HG02973 (cell line): ENCODE data around the gene GALNTL6.

ENCODE experiments used
- ATAC-seq: cut with Tn5 transposase; IDR thresholded peaks from one replicate; pipeline ENCODE4 v1.9.1; 2021; ENCODE audit warnings: moderate library complexity; ENCODE audit not compliant: unreplicated experiment

Gene GALNTL6

GRCh38 chr4:171876636-171877035, 63.4 kb downstream of the GALNTL6 start:
- ATAC-seq: no peak

- ATAC-seq: no peak
These were observed 66.9 kb downstream of the GALNTL6 start for GRCh38 chr4:171880136-171880535.

- no peak for ATAC-seq
These were observed 76.5 kb downstream of the GALNTL6 start for GRCh38 chr4:171889681-171890080.

- peak; percentile 91 for ATAC-seq
These were observed 77.8 kb downstream of the GALNTL6 start for GRCh38 chr4:171891038-171891437.

GRCh38 chr4:171896426-171896825, 83.2 kb downstream of the GALNTL6 start:
- ATAC-seq: no peak

- ATAC-seq: no peak
These were observed 106.1 kb downstream of the GALNTL6 start for GRCh38 chr4:171919314-171919713.

GRCh38 chr4:171920901-171921300, 107.7 kb downstream of the GALNTL6 start:
- ATAC-seq: no peak

- no peak for ATAC-seq
These were observed 111.7 kb downstream of the GALNTL6 start for GRCh38 chr4:171924746-171925376.

- no peak for ATAC-seq
These were observed 115.1 kb downstream of the GALNTL6 start for GRCh38 chr4:171928336-171928735.

- no peak for ATAC-seq
These were observed 116.3 kb downstream of the GALNTL6 start for GRCh38 chr4:171929477-171929876.

- ATAC-seq: no peak
These were observed 116.7 kb downstream of the GALNTL6 start for GRCh38 chr4:171929907-171930306.

- ATAC-seq: no peak
These were observed 119.0 kb downstream of the GALNTL6 start for GRCh38 chr4:171932238-171932637.

- no peak for ATAC-seq
These were observed 127.5 kb downstream of the GALNTL6 start for GRCh38 chr4:171940656-171941055.

- ATAC-seq: no peak
These were observed 134.2 kb downstream of the GALNTL6 start for GRCh38 chr4:171947400-171947799.

GRCh38 chr4:171948038-171948437, 134.8 kb downstream of the GALNTL6 start:
- no peak for ATAC-seq

GRCh38 chr4:171954650-171955049, 141.4 kb downstream of the GALNTL6 start:
- no peak for ATAC-seq

- ATAC-seq: no peak
These were observed 143.5 kb downstream of the GALNTL6 start for GRCh38 chr4:171956678-171957077.

GRCh38 chr4:171962110-171962509, 148.9 kb downstream of the GALNTL6 start:
- ATAC-seq: no peak

- ATAC-seq: no peak
These were observed 153.2 kb downstream of the GALNTL6 start for GRCh38 chr4:171966356-171966755.

GRCh38 chr4:171978216-171978615, 165.0 kb downstream of the GALNTL6 start:
- ATAC-seq: no peak

- ATAC-seq: no peak
These were observed 166.3 kb downstream of the GALNTL6 start for GRCh38 chr4:171979461-171979860.

- ATAC-seq: no peak
These were observed 168.0 kb downstream of the GALNTL6 start for GRCh38 chr4:171981185-171981584.
